Gastroesophageal sphincter (tissue), 3 donors: ENCODE data around the gene RAD51B.

Experiments used
- CTCF ChIP-seq, 4 experiments: fragments of 200-600 bp in 2 of 4; fragments of 450-650 bp in 2 of 4; sonication (generic) in 1 of 4; IDR thresholded peaks; one replicate each; pipeline ENCODE4 v1.5.1; 2017 to 2019; ENCODE audit warnings: antibody characterized with exemption in 4 of 4, mild to moderate bottlenecking in 2 of 4, moderate library complexity in 2 of 4
- POLR2A ChIP-seq, 2 donors: fragments of 450-650 bp; IDR thresholded peaks; one replicate each; pipeline ENCODE4 v1.6.1; 2017; ENCODE audit warnings: antibody characterized with exemption in 2 of 2, mild to moderate bottlenecking in 2 of 2, moderate library complexity in 1 of 2
- POLR2AphosphoS5 ChIP-seq: sonication (generic); formaldehyde crosslinking; IDR thresholded peaks from one replicate; pipeline ENCODE4 v1.6.1; 2017; ENCODE audit warnings: antibody characterized with exemption

- TF ChIP-seq POLR2A (IDR thresholded peaks at IDR 0.05) (no peak), CTCF (IDR thresholded peaks at IDR 0.05) (no peak), POLR2AphosphoS5 (no peak)
Measured at GRCh38 chr14:68154275-68154674, 334.7 kb downstream of the RAD51B start.
